Endothelial cell of hepatic sinusoid (primary cell): ENCODE measurements around the gene OR2J1.
"Not testable (repeated sequence)": the region's sequence is repeated elsewhere in the genome, so short reads cannot be mapped to it uniquely, and the experiment has no call there.

Experiments used
- in situ Hi-C: cut with HindIII; loops from 2 replicates; pipeline ENCODE4 v1.10.0; 2017; ENCODE audit warnings: low sequenced_read_pairs

Gene OR2J1

DNA sequence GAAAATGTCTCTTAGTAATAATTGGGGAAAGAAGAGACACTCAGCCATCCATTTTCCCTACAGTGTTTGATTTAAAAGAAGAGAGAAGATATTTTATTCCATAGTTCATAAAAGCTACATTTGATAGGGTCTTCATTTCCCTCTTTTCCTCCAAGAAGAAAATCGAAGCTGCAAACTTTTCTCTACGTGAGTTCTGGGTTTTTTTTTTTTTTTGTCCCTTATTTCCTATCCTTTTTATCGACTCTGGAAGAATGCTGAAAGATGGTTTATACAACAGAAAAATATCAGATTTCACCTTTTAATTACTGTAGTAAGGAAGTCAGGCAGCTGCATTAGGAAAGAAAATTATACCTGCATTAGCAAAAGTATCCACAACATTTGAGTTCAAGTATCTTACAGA lies at the start of gene OR2J1:
Gene OR2J1, plus strand, starts transcription at position 301 of the 400 bp plus-strand sequence. CDS start 1,453 bp downstream, outside the sequence.
- in situ Hi-C loops, result no loop called here

DNA sequence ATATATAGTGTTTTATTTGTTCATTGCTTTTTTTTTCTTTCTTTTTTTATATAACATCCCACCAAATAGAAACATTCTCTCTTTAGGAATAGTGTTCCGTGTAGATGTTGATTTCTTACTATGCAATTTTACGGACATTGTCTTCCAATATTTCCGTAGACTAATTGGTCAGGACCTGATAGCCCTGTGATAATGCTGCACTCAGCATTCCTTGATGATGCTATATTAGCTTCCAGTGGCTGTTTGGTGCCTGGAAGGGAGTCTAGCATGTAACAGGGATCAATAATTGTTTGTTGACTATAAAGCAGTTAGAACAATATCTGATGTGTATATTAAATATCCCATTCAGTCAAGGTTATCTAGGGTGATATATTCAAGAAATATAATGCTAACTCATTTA lies 47.6 kb upstream of the OR2J1 start:
- in situ Hi-C loops, result no loop called here

DNA sequence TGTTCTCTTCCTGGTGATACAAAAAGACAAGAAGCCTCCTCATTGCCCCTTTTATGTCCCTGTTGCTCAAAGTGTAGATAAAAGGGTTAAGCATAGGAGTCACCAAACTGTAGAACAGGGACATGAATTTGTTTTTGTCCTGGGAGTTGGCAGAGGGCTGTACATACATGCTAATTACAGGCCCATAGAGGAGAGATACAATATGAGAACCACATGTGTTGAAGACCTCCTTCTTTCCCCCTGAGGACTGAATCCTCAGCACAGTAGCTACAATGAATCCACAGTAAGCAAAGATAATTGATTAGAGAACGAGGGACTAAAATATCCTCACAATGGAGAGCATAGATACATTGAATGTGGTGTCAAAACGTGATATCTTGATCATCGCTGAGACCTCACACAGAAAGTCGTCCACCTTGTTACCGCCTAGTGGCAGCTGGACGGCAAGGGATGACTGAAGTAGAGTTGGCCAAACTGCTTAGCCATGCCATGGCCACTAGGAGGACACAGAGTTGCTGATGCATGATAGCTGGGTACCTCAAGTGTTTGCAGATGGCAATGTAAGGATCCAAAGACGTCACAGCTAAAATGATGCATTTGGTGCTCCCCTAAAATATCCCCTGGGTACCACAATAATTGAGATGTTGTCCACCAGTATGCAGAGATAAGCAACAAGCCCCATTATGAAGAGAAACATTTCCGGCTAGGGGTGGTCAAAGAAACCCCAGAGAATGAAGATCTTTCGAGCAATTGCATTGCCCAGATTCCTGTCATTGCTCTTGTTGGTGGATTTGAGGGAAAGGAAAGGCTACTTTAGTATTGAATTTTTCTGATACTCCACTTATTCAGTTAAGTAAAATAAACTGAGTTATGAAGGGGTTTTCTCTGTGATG lies 27.2 kb upstream of the OR2J1 start:
- in situ Hi-C loops, result no loop called here

DNA sequence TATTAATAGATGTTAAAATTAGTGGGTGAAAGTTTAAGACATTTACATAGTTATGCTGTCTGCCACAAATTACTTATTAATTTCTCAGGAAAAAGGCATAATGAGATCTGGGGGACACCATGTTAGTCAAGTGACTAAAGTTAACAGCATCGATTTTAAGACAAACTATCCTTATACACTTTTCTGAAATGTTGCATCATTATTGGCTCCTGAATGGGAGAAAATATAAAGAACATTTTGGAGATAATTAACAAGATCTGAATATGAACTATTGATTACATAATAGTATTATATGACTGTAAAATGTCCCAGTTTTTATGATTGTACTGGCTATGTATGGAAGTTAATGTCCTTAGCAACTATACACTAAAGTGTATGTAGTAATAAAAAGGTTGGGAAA lies 20.1 kb upstream of the OR2J1 start:
- in situ Hi-C loops, result no loop called here

DNA sequence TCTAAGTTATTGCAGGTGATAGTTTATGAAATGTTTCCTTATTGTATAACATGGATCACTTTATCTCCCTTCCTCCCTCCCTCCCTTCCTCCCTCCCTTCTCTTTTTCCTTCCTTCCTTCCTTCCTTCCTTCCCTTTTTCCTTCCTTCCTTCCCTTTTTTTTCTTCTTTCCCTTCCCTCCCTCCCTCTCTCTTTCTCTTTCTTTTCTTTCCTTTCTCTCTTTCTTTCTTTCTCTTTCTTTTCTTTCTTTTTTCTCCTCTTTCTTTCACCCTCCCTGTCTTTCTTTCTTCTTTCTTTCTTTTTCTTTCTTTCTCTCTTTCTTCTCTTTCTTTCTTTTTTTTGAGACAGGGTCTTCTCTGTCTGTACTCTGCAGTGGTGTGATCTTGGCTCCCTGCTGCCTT lies 18.0 kb upstream of the OR2J1 start:
- in situ Hi-C loops, result no loop called here

DNA sequence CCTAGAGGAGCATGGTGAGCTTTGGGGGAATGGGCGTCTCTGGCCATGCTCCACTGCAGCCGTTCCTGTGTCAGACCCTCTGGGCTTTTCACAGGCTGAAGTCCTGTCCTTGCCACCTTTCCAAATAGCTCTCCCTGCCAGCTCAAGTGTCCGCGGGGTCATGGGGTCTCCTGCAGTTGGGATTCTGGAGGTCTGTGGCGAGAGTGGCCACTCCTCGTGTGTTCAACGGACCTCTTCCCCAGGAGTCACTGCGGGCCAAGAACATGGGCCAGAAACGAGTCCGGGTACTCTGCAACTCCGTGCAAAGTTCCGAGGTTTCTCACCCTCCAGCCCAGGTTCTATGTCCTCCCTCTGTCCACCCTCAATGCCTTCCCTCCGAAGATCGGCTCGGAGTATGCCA lies 16.8 kb upstream of the OR2J1 start:
- in situ Hi-C loops, result no loop called here

DNA sequence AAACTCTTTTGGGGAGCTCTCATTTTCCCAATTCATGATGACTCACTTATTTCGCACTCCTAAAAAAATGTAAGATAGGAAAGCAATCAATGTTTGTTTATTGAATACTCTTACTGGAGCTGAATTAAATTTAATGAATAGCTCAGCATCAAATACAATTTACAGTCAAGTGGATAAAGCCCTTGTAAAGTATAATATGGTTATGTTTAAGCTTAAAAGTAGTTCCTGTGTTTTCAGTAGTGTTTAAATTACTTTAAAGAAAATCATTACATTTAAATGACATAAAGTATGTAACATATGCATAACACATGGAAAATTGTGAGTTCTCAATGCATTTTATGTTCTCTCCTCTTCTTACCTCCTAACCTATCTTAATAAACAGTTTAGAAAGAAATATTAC lies 12.1 kb upstream of the OR2J1 start, which contains the start of gene OR2B3:
Gene OR2B3, minus strand, starts transcription at position 101 of the 400 bp plus-strand sequence. Its CDS starts 65 bp downstream, at position 36.
- in situ Hi-C loops, result no loop called here

DNA sequence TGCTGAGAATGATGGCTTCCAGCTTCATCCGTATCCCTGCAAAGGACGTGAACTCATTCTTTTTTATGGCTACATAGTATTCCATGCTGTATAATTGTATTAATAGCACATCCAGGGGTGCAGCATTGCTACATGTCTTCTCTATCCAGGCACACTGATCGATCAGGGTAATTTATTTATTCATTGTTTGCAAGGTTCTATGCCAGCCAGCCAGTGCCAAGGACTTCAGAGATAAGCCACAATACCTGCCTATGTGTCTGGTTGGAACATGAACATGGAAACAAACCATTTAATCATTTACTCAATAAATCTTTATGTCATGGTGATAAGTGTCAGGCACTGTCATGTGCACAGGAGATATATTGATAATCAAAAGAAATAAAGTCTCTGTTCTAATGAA lies 6.3 kb upstream of the OR2J1 start:
- in situ Hi-C loops, result no loop called here

DNA sequence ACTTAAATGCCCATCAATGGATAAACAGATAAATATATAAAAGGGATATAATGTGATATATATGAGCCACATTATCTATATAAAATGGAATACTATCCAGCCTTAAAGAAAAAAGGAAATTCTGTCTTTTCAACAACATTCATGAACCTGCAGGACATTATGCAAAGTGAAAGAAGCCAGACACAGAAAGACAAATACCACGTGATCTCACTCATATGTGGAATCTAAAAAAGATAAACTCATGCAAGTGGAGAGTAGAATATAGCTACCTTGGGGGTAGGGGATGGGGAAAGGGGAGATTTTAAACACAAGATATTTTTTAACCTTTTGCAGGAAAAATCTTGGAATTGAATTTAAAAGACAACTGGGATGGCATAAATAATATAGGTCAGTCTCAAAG lies 1.5 kb upstream of the OR2J1 start:
- in situ Hi-C loops, result no loop called here

DNA sequence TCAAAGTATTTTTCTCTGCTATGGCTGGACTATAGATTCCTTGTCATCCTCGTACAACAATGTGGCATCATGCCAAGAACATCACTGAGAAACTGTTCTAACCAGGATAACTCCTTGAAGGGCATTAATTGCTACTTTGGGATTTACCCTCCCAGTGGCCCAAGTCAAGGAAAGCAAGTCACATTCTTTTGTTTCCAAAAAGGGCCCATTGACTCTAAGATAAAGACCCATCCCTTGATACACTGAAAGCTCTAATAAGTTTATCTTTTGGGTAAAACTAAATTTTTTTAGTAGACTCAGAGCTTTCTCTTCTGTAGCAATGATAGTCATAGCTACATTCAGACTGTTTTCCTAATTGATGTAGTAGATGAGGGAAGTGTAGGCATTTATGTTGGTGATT lies 8.5 kb downstream of the OR2J1 start, which contains the start of gene OR2J3:
Gene OR2J3, plus strand, starts transcription at position 301 of the 400 bp plus-strand sequence. CDS start 3,833 bp downstream, outside the sequence.
- in situ Hi-C loops, result no loop called here

DNA sequence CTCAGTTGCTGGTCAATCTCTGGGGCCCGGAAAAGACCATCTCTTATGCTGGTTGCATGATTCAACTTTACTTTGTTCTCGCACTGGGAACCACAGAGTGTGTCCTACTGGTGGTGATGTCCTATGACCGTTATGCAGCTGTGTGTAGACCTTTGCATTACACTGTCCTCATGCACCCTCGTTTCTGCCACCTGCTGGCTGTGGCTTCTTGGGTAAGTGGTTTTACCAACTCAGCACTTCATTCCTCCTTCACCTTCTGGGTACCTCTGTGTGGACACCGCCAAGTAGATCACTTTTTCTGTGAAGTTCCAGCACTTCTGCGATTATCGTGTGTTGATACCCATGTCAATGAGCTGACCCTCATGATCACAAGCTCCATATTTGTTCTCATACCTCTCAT lies 12.8 kb downstream of the OR2J1 start:
- in situ Hi-C loops, result no loop called here

DNA sequence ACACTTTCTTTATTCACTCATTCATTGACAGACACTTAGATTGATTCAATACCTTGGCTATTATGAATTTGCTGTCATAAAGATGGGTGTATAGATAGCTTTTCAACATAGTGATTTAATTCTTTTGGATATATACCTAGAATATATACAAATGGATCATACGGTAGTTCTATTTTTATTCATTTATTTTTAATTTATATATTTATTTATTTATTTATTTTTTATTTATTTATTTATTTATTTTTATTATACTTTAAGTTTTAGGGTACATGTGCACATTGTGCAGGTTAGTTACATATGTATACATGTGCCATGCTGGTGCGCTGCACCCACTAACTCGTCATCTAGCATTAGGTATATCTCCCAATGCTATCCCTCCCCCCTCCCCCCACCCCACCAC lies 15.7 kb downstream of the OR2J1 start:
- in situ Hi-C loops, result not testable (repeated sequence)

DNA sequence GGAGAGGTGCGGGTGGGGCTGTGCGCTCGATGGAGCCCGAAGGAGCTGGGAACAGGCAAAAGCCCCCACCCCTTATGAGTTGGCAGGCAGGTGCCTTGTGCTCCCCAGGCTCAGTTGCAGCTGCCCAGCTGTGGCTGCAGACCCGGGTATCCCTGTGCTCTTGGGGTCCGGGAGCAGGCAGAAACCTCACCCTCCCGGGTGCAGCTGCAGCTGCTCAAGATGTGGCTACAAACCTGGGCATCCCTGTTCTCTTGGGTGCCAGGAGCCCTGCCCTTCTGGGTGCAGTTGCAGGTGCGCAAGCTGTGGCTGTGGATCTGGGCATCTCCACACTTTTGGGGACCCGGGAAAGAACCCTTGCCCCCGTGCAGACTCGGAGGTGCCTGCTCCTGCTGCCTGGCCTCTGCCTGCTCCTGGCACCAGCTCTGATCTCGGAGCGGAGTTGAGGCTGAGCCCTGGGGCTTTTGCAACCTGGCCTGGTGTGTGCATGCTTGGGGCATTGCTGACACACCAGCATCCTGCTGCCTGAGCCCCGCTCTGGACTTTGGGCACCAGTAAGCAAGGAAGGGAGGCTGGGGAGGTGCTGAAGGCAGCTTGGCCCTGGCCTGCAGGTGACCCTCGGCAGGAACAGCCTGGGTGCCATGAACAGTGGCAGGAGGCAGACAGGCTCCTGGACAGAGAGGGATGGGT lies 30.2 kb downstream of the OR2J1 start:
- in situ Hi-C loops, result no loop called here

DNA sequence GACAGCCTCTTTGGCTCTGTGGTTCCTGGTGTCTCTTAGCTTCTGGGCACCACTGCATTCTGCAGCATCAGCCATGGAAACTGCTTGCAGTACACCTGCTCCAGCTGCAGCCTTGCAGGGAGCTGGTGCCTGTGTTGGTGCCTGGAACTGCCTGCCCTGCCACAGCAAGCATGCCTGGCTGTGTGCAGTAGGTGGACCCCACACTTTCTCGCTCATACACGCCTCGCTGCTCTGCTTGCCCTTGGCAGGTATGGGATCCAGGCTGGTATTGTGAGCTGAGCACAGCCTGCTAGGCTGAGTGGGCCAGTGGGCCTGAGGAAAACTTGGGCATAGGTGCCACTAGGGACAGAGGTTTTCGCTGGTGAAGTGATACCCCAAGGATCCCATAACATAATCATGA lies 31.4 kb downstream of the OR2J1 start:
- in situ Hi-C loops, result no loop called here

DNA sequence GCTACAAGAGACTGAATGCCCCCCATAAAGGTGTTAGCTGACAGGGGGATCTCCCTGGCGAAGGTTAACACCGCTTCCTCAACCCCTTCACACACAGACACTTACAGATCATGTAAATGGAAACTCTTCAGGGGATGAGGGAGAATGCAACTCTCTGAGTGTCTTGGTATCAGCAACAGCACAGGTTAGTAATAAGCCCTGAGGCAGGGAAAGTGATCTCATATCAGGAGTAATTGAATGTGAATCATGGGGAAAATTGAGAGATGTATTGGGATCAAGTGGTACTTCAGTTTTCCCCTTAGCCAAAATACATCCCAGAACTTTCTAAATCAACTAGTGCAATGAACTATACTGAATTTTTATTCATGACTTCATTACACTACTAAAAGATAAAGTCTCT lies 32.4 kb downstream of the OR2J1 start:
- in situ Hi-C loops, result no loop called here

DNA sequence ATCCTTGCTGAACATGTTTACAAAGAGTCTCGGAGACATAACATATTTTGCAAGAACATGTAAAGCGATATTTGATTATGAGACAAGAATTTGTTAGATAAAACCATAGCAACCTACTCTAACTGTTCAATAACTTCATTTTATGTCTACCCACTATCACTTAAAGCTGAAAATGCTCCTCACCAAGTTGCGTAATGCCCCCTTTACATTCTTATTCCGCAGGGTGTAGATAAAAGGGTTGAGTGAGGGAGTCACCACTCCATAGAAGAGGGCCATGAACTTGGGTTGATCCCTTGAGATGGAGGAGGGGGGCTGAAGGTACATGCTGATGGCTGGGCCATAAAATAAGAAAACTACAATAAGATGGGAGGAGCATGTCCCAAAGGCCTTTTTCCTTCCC lies 38.4 kb downstream of the OR2J1 start:
- in situ Hi-C loops, result no loop called here

DNA sequence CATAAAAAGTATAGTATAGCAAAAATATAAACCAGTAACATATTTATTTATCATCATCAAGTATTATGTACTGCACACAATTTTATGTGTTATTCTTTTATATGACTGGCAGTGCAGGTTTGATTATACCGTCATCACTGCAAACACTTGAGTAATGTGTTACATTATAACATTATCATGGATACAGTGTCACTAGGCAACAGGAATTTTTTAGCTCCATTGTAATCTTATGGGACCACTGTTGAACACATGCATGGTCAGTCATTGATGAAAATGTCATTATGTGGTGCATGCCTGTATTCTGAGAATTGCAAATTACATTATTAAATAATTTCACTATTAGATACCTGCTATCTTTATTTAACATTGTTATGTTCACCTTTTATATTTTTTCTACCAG lies 42.3 kb downstream of the OR2J1 start:
- in situ Hi-C loops, result no loop called here

DNA sequence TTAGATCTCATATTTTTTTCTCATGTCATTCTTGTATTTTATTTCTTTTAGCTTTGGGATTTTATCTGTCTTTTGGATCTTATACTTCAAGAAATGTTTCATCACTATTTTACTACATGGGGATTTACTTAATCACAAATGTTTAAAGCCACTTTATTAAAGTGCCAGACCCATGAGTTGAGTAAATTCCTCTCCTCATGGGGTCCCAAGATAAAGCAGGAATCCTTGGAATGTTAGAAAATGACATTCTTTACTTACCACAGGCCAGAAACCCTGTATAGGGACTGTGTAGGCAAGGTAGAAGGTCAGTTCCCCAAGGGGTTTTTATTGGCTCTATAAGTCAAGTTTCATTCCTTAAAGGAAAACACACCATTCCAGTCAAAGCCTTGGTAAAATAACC lies 43.0 kb downstream of the OR2J1 start:
- in situ Hi-C loops, result no loop called here

DNA sequence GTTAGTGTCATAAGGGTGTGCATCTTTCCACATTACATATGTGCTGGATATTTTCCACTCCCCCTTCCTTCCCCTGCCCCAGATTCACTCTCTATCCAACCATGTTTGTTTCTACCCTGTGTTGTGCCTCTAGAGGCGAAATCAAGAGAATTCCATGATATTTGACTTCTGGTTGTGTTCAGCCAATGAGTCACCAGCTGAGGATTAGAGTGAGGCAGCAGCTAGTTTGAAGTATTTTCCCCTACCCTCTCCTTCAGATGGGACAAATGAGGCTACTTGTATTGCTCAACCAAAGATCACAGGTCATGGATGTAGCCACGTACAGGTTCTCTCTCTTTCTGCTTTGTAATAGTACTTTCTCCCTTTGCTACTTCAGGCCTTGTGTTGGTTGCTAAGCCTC lies 46.9 kb downstream of the OR2J1 start:
- in situ Hi-C loops, result no loop called here

DNA sequence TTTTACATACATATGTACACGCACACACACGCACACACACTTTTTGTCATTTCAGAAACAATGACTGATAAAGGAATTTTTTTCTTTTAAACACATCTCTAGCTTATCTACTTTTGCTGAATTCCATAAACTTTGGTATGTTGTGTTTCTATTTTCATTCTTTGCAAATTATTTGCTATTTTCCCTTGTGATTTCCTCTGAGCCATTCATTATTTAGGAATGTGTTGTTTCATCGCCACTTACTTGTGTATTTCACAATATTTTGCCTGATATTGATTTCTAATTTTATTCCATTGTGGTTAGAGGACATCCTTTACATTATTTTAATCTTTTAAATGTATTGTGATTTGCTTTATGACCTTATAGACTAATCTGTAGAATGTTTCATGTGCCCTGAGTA lies 47.8 kb downstream of the OR2J1 start:
- in situ Hi-C loops, result no loop called here

DNA sequence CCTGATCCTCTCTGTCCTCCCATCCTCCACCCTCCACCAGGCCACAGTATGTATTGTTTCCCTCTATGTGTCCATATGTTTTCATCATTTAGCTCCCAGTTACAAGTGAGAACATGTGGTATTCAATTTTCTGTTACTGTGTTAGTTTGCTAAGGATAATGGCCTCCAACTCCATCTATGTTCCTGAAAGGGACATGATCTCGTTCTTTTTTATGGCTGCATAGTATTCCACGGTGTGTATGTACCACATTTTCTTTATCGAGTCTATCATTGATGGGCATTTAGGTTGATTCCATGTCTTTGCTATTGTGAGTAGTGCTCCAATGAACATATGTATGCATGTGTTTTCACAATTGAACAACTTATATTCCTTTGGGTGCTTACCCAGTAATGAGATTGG lies 50.2 kb downstream of the OR2J1 start:
- in situ Hi-C loops, result not testable (repeated sequence)
